ENCODE measurements around the gene PERM1.

PERM1 gene

GRCh38 chr1:975896-976683 is 5.8 kb downstream of the PERM1 start:
- peak; percentile 49 for DNase-seq

GRCh38 chr1:975365-975764 is 6.5 kb downstream of the PERM1 start:
- DNase-seq, result no peak

DNA sequence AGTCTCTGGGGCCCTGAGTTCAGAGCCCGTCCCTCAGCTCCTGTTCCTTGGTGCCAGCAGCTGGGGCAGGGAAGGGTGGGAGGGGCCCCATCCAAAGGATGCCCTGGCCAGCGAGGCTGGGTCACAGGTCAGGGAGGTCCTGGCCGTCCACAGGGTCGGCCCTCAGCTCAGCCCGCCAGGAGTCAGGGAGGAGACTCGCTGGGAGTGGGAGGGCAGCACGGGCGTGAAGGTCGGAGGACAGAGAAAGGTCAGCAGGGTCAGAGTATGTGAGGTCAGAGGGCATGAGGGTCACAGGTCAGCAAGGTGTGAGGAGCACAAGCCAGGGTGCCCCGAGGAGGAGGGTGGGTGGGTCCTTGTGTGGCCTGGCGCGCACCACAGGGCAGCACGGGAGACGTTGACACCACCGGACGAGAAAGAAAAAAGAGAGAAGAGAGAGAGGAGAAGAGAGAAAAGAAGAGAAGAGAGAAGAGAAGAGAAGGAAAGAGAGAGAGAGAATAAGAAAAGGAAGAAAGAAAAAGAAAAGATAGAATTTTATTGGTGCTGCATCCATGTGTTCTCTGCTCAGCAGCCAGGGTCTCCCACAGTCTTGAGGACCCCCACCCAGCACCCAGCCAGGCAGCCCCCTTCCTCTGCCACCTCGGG is 7.1 kb downstream of the PERM1 start:
- DNase-seq, result no peak

DNA sequence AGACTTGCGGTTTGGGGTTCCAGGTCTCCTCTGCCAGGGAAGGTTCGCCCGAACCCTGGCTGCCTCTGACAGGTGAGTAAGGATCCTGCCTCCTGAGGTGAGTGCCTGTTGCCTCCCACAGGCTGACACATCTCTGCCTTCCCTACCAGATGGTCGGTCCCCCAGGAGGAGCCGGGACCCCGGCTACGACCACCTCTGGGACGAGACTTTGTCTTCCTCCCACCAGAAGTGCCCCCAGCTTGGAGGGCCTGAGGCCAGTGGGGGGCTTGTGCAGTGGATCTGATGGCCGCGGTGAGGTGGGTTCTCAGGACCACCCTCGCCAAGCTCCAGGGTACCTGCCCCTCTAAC is 7.6 kb downstream of the PERM1 start:
- no peak for DNase-seq

GRCh38 chr1:973459-974292 is 8.2 kb downstream of the PERM1 start:
- no peak for DNase-seq

DNA sequence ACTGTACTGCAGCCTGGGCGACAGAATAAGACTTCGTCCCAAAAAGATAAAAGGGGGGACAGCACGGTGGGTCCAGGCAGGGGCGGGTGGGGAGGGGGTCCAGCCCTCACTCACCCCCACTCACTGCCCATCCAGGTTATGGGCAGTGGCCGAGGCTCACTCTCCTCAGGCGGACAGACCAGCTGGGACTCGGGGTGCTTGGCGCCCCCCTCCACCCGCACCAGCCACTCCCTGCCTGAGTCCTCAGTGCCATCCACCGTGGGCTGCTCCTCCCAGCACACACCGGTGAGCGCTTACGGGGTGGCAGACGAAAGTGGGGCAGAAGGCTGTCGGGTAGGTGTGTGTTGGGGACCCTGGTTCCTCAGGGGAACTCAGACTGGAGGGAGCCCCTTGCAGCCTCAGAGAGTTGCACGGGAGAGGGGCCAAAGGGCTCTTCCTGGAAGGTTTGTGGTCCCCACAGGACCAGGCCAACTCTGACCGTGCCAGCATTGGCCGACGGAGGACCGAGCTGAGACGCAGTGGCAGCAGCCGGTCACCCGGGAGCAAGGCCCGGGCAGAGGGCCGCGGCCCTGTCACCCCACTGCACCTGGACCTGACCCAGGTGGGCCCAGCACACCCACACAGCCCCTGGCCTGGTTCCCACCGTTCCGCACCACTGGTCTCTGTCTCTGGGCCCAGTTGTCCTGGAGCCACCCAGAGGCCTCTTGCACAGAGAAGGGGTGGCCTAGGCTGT is 9.0 kb downstream of the PERM1 start:
- DNase-seq, result no peak

DNA sequence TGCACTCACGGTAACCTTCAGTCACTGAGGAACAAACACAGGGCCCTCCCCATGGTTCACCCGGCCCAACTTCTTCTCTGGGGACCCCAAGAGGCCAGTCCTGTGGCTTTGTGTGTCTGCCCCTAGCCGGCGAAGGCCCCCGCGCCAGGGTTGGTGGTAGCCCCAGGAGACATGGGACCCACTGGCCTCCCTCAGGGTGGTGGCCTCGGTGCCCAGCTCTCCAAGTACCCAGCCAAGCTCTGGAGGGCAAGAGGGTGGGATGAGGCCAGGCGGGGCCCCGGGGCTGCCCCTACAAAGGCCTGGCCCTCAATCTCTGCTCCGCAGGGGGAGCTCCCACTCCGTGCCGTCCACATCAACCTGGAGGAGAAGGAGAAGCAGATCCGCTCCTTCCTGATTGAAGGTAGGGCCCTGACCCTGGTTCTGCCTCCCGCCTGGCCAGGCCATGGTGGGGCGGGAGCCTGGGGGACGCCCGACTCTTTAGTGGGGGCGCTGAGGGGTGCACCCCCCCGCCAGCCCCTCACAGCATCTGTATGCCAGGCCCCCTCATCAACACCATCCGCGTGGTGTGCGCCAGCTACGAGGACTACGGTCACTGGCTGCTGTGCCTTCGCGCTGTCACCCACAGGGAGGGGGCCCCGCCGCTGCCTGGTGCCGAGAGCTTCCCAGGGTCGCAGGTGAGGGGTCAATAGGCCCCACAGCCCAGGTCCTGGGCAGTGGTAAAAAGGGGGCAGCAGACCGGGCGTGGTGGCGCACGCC is 10.0 kb downstream of the PERM1 start:
- no peak for DNase-seq

DNA sequence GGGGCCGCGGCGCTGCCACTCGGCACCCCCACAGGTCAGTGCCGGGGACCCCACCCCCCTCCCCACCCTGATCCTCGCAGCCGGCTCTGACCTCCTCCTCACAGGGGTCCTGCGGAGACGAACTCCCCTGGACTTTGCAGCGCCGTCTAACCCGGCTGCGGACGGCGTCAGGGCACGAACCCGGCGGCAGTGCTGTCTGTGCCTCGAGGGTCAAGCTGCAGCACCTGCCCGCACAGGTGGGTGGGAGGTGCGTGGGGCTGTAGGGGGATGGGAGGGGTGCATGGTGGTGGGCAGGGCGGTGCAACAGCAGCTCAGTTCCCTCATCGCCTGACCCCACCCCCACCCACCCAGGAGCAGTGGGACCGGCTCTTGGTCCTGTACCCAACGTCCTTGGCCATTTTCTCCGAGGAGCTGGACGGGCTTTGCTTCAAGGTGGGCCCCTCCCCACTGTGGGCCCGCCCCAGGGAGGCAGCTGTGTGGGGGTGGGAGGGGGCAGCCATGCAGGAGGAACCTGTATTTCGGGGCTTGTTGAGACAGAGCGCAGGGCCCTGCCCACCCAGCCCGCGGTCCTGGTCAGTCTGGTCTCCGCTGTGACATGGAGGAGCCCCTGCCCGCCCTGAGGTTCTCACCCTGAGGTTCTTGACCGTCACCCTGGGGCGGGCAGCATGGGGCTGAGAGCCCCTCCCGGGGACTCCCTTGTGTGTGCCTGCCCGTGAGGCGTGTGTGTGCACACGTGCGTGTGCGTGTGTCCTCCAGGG is 10.7 kb downstream of the PERM1 start:
- DNase-seq, result no peak

GRCh38 chr1:970242-970972 is 11.5 kb downstream of the PERM1 start:
- no peak for DNase-seq

- no peak for DNase-seq
Measured at GRCh38 chr1:969260-969855, 12.5 kb downstream of the PERM1 start.

DNA sequence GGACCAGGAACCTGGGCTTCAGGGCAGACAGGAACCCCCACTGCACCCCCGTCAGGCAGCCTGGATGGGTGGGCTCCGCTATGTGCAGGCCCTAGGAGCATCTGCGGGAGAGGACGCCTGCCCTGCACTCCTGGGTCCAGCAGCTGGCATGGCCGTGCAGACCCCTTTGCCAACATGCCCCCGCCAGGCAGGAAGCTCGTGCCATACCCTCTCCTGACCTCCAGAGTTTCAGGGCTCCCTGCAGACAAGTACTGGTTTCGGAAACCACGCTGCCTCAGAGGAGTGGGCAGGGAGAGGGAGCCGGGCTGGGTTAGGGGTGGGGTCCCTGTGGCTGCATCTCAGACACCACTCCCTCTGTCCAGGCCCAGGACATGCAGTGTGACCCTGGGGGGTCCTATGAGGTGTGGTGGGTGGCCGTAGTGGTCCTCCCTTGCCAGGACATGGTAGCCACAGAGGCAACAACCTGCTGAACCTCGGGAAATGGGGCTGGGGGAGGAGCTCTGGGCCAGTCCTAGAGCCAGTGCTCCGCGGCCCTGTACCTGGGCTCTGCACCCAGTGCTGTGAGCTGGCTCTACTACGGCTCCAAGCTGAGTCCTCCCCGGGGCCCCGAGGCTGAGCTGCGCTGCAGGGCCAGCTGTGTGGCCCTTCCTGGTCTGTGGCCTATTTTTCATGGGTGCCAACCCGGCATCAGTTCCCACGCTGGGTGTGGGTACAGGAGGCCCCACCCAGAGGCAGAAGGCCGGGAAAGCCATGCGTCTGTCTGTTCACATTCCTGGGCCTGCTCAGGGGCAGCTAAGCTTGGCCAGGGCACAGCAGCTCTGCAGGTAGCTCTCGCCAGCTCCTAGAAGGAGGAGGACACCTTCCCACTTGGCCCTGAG is 14.2 kb downstream of the PERM1 start:
- no peak for DNase-seq

DNA sequence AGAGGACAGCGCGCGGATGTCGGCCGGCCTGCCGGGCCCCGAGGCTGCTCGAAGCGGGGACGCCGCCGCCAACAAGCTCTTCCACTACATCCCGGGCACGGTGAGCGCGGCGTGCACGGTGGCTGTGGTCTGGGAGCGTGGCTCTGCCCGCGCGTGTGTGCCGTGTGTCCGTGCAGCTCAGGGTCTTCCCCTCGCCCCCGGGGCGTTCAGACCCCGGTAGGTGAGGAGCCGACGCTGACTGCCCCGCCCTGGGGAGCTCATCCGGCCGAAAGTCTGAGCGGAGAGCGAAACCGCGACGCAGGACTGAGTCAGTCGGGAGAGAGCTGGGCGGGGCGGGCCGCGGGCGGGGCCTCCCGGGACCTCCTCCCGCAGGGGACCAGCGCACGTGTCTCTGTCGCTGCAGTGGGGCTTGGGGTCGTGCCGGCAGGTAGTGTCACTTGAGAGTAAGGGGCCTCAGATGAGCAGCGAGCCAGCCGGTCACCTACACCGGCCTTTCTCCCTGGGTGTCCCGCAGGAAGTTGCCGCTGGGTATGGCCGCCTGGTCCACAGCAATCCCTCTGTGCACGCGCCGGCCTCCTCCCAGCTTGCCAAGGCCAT is 15.1 kb downstream of the PERM1 start:
- peak; percentile 77 for DNase-seq

DNA sequence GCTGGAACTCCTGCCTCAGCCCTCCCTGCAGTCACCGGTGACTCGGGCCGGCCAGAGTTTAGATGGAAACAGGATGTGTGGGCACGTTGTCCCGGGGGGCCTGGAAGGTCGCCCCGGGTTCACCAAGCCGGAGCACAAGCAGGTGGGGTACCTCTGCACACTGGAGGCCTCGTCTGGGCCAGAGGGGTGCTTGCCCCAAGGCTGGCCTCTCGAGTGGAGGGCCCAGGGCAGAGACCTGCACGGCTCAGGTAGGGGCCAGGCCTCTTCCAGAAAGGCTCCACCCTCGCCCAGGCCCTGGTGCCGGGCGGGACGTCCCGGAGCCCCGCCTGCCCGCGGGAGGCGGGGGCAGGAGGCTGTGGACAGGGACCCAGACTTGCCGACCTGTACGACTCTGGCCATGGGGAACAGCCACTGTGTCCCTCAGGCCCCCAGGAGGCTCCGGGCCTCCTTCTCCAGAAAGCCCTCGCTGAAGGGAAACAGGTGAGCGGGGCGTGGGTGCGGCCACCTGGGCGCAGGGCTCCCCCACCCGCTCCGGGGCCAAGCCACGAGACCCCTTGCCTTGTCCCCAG is 15.7 kb downstream of the PERM1 start, which contains the start of gene PLEKHN1:
Gene PLEKHN1 (plus strand): TSS at position 348 of the 569 bp plus-strand sequence. CDS start 50 bp downstream, at position 398.
- peak; percentile 15 for DNase-seq

DNA sequence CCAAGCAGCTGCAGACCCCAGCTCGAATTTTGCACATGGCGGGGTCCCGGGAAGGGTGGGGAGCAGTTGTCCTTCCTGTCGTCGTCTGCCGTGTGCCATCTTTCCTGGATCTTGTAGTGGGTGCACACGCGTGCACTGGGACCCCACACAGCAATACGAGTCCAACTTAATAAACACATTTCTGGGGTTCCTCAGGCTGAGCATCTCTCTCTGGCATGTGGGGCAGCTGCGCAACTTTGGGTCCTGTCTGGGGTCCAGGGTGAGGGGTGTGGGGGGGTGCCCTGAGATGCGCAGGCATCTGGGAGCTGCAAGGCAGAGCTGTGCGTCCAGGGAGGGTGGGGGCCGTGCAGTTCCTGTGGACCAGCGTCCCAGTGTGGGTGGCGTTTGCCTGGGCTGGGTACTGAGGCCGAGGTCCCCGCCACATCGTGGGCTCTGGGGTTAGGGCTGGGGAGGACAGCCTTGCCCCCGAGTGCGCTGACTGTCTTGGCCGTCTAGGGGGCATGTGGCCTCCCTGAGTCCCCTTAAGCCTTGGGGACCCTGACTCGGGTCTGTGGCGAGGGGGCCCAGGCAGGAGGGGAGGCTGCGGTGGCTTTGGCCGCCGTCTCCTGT is 16.3 kb downstream of the PERM1 start:
- DNase-seq, result no peak

GRCh38 chr1:964691-965525 is 17.0 kb downstream of the PERM1 start:
- DNase-seq, result no peak

- DNase-seq, result no peak
Measured at GRCh38 chr1:963746-964525, 18.0 kb downstream of the PERM1 start.
